Chondrocyte (in vitro differentiated cells): Measurements from ENCODE around the gene RNLS. TPM values are rescaled to one million over a fixed set of nuclear protein-coding genes. Genes with fewer than 3 reads are reported as not detected.

Experiments
- DNase-seq: peaks from one replicate; pipeline ENCODE4 v3.0.0; 2021; ENCODE audit warnings: mixed read lengths, low spot score
- H3K27ac Mint-ChIP-seq: one replicate; pipeline ENCODE4 v1.8.0; 2021; ENCODE audit warnings: mild to moderate bottlenecking, moderate library complexity, mixed read lengths; ENCODE audit not compliant: unreplicated experiment
- H3K27me3 Mint-ChIP-seq: 2 replicates; pipeline ENCODE4 v1.8.0; 2021; ENCODE audit warnings: low read depth, mixed read lengths
- H3K36me3 Mint-ChIP-seq: 2 replicates; pipeline ENCODE4 v1.8.0; 2021; ENCODE audit warnings: low read depth, mixed read lengths
- H3K4me1 Mint-ChIP-seq: 2 replicates; pipeline ENCODE4 v1.8.0; 2021; ENCODE audit warnings: low read depth, mild to moderate bottlenecking, mixed read lengths
- H3K4me3 Mint-ChIP-seq: one replicate; pipeline ENCODE4 v1.8.0; 2021; ENCODE audit warnings: mild to moderate bottlenecking, moderate library complexity, mixed read lengths; ENCODE audit not compliant: unreplicated experiment
- H3K9me3 Mint-ChIP-seq: 2 replicates; pipeline ENCODE4 v1.8.0; 2021; ENCODE audit warnings: low read depth, mixed read lengths
- CTCF ChIP-seq: fragments of 200-600 bp; sonication (generic); IDR thresholded peaks from 2 replicates; pipeline ENCODE4 v1.5.0; 2021; ENCODE audit warnings: antibody characterized with exemption, mild to moderate bottlenecking, moderate library complexity
- total RNA-seq: library from RNA; stranded (reverse); gene quantifications from 3 replicates; pipeline ENCODE4 v1.2.1, GENCODE V29; 2021

RNLS gene
- total RNA-seq, 1 donor from 2014 or later, result 5.1 TPM

- no peak for DNase-seq
- peaks cover 31% of the 10 kb centered on the region for H3K4me1 Mint-ChIP-seq
- no peaks in the 10 kb centered on the region for H3K36me3 Mint-ChIP-seq
- H3K27ac Mint-ChIP-seq, result peak overlapping the region; percentile 88
- no peak overlapping the region for H3K4me3 Mint-ChIP-seq
- no peak for TF ChIP-seq CTCF
- H3K27me3 Mint-ChIP-seq, result no peaks in the 10 kb centered on the region
- H3K9me3 Mint-ChIP-seq, result peaks cover 6% of the 10 kb centered on the region
These were observed 356.2 kb downstream of the RNLS start for GRCh38 chr10:88226891-88227290.

- Mint-ChIP-seq H3K36me3 (no peaks in the 10 kb centered on the region), H3K9me3 (peaks cover 6% of the 10 kb centered on the region), H3K27ac (no peak overlapping the region), H3K27me3 (no peaks in the 10 kb centered on the region), H3K4me3 (no peak overlapping the region), H3K4me1 (peaks cover 30% of the 10 kb centered on the region)
- DNase-seq, result no peak
- TF ChIP-seq CTCF, result no peak
These were observed 357.0 kb downstream of the RNLS start for GRCh38 chr10:88226071-88226659.

Other genes starting within 250 kb of the RNLS start
- not detected in 3 replicates for gene LIPJ, start 3.4 kb upstream of the RNLS start, total RNA-seq
- not detected in 3 replicates for gene LIPF, start 81.1 kb upstream of the RNLS start, total RNA-seq
- not detected in 3 replicates for gene LIPK, start 122.9 kb upstream of the RNLS start, total RNA-seq
- gene LIPN, start 176.7 kb upstream of the RNLS start, total RNA-seq, result not detected in 3 replicates
- not detected in 3 replicates for gene LIPM, start 219.4 kb upstream of the RNLS start, total RNA-seq